ENCODE measurements around the gene CISH.
A peak's percentile ranks its signal among the peaks of the same experiment; 100 is the strongest.

Gene CISH

GRCh38 chr3:50637011-50637410 lies 25.4 kb upstream of the CISH start:
- no peak for DNase-seq (ENCODE audit: low read depth)

- no peak for DNase-seq (ENCODE audit: low read depth)
These were observed 23.5 kb upstream of the CISH start for GRCh38 chr3:50635066-50635465.

- no peak for DNase-seq (ENCODE audit: low read depth)
These were observed 21.7 kb upstream of the CISH start for GRCh38 chr3:50633230-50633790.

GRCh38 chr3:50632450-50632849 lies 20.9 kb upstream of the CISH start:
- DNase-seq (ENCODE audit: low read depth): no peak

- DNase-seq (ENCODE audit: low read depth): no peak
These were observed 19.3 kb upstream of the CISH start for GRCh38 chr3:50630877-50631276.

GRCh38 chr3:50630394-50630793 lies 18.8 kb upstream of the CISH start:
- no peak for DNase-seq (ENCODE audit: low read depth)

GRCh38 chr3:50628601-50629000 lies 17.0 kb upstream of the CISH start:
- no peak for DNase-seq (ENCODE audit: low read depth)

GRCh38 chr3:50627407-50628051 lies 16.0 kb upstream of the CISH start:
- DNase-seq (ENCODE audit: low read depth): no peak

- DNase-seq (ENCODE audit: low read depth): no peak
These were observed 14.8 kb upstream of the CISH start for GRCh38 chr3:50626401-50626800.

- no peak for DNase-seq (ENCODE audit: low read depth)
These were observed 13.9 kb upstream of the CISH start for GRCh38 chr3:50625231-50626182.

GRCh38 chr3:50624634-50625033 lies 13.1 kb upstream of the CISH start:
- no peak for DNase-seq (ENCODE audit: low read depth)

- peak; percentile 66 for DNase-seq (ENCODE audit: low read depth)
These were observed 12.4 kb upstream of the CISH start for GRCh38 chr3:50623840-50624474.

GRCh38 chr3:50622881-50623280 lies 11.3 kb upstream of the CISH start:
- DNase-seq (ENCODE audit: low read depth): no peak

- no peak for DNase-seq (ENCODE audit: low read depth)
These were observed 9.2 kb upstream of the CISH start for GRCh38 chr3:50620820-50621219.

- DNase-seq (ENCODE audit: low read depth): no peak
These were observed 8.8 kb upstream of the CISH start for GRCh38 chr3:50620420-50620819.

GRCh38 chr3:50617911-50618481 lies 6.4 kb upstream of the CISH start:
- no peak for DNase-seq (ENCODE audit: low read depth)

- DNase-seq (ENCODE audit: low read depth): no peak
These were observed 5.7 kb upstream of the CISH start, which contains the start of gene MAPKAPK3 for GRCh38 chr3:50617096-50617791. Gene MAPKAPK3 (plus strand): TSS chr3:50617151. CDS start chr3:50617566, 415 bp downstream.

GRCh38 chr3:50616770-50617095 lies 5.2 kb upstream of the CISH start:
- peak; percentile 93 for DNase-seq (ENCODE audit: low read depth)

GRCh38 chr3:50616003-50616769 lies 4.6 kb upstream of the CISH start:
- DNase-seq (ENCODE audit: low read depth): peak; percentile 81

- no peak for DNase-seq (ENCODE audit: low read depth)
These were observed 3.6 kb upstream of the CISH start for GRCh38 chr3:50615190-50615589.
